ENCODE results near the gene HSD17B8. TPM values are rescaled to one million over a fixed set of nuclear protein-coding genes. Genes with fewer than 3 reads are reported as not detected.

HSD17B8 gene
- polyA plus RNA-seq, 1 of the 3 experiments (the other 2 are of a cell fraction): 37.5 TPM

DNA sequence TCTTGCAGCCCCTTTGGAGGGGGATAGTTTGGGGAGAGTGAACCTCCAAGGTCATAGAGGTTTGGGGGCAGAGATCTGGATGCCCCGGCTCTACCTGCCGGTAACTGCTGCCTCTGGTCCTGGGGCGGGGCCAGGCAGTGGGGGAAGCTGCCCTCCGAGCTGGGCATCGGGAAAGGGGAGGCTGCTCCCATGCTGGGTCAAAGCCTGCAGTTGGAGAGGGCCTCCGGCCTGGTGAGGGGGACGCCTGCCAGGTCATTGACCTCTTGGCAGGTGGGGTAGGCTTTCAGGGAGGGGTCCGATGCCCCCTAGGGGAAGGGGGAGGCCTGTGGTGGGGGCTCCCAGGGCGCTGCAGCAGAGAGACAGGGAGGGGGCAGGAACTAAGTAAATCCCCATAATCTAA, 19.3 kb upstream of the HSD17B8 start:
- Histone ChIP-seq H3K4me3 (ENCODE audit: low read depth in 2 of 2, low read length in 1 of 2) (no peak overlapping the region), H4K20me1 (ENCODE audit: insufficient read depth) (no peaks in the 10 kb centered on the region), H3K79me2 (ENCODE audit: insufficient read depth) (no peaks in the 10 kb centered on the region), H3F3A (replicated peaks; ENCODE audit: insufficient read depth) (no peaks in the 10 kb centered on the region), H3K27ac (ENCODE audit: low read depth in 2 of 2, low read length in 1 of 2) (no peak overlapping the region), H3K4me1 (ENCODE audit: control insufficient read depth in 1 of 2, insufficient read depth in 2 of 2, low read depth in 1 of 2, low read length in 1 of 2) (no peaks in the 10 kb centered on the region), H3K27me3 (ENCODE audit: insufficient read depth) (no peaks in the 10 kb centered on the region), H3K9me2 (no peaks in the 10 kb centered on the region), H3K4me2 (no peak overlapping the region), H3K9ac (no peak overlapping the region), H2AFZ (ENCODE audit: low read depth) (no peak overlapping the region), H3K9me3 (no peaks in the 10 kb centered on the region), H3K36me3 (replicated peaks in 1 of 2; ENCODE audit: control insufficient read depth in 1 of 2, insufficient read depth in 2 of 2, low read length in 1 of 2) (no peaks in the 10 kb centered on the region)
- TF ChIP-seq, protein P1, sequence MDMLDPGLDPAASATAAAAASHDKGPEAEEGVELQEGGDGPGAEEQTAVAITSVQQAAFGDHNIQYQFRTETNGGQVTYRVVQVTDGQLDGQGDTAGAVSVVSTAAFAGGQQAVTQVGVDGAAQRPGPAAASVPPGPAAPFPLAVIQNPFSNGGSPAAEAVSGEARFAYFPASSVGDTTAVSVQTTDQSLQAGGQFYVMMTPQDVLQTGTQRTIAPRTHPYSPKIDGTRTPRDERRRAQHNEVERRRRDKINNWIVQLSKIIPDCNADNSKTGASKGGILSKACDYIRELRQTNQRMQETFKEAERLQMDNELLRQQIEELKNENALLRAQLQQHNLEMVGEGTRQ (IDR thresholded peaks at IDR 0.05; ENCODE audit: borderline replicate concordance, low read depth, low read length): no peak
- TF ChIP-seq ELF1 (IDR thresholded peaks at IDR 0.05) (no peak), TAF1 (IDR thresholded peaks at IDR 0.05; ENCODE audit: borderline replicate concordance, low read depth, low read length) (no peak)
- TF ChIP-seq, protein P2, sequence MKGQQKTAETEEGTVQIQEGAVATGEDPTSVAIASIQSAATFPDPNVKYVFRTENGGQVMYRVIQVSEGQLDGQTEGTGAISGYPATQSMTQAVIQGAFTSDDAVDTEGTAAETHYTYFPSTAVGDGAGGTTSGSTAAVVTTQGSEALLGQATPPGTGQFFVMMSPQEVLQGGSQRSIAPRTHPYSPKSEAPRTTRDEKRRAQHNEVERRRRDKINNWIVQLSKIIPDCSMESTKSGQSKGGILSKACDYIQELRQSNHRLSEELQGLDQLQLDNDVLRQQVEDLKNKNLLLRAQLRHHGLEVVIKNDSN (IDR thresholded peaks at IDR 0.05; ENCODE audit: borderline replicate concordance, low read depth): no peak
- POLR2A ChIA-PET: no interaction called here
- CTCF ChIA-PET: no interaction called here
- 82% methylated on average over 5 of the region's 9 CpGs for WGBS (ENCODE audit: low lambda C conversion rate)
- no peak for DNase-seq

DNA sequence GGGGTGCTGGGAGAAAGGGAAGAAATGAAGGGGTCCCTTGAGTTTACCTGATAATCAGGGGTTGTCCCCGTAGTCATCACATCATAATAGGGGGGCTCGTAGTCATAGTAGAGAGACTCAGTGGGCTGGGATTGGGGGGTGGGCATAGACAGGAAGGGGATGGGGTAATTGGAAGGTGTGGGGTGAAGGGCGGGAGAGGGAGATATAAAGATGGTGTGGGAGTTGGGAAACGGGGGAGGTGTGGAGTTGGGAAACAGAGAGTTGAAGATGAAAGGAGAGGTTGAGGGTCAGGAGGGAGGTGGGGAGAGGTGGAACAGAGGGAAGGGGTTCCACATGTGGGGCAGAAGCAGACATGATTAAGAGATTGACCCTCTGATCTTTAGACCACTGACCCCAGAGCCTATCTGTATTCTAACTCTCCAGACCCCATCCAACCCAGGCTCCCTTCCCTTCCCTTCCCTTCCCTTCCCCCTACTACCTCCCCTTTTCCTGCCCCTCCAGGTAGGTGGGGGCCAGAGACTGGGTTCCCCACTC, 18.7 kb upstream of the HSD17B8 start:
- Histone ChIP-seq H3K27ac (ENCODE audit: low read depth in 2 of 2, low read length in 1 of 2) (no peak overlapping the region), H3K36me3 (replicated peaks in 1 of 2; ENCODE audit: control insufficient read depth in 1 of 2, insufficient read depth in 2 of 2, low read length in 1 of 2) (no peaks in the 10 kb centered on the region), H3K27me3 (ENCODE audit: insufficient read depth) (no peaks in the 10 kb centered on the region), H3K4me3 (ENCODE audit: low read depth in 2 of 2, low read length in 1 of 2) (no peak overlapping the region), H3K9ac (no peak overlapping the region), H4K20me1 (ENCODE audit: insufficient read depth) (no peaks in the 10 kb centered on the region), H3K4me1 (ENCODE audit: control insufficient read depth in 1 of 2, insufficient read depth in 2 of 2, low read depth in 1 of 2, low read length in 1 of 2) (no peaks in the 10 kb centered on the region; a peak in 1 of 4 replicates), H2AFZ (ENCODE audit: low read depth) (no peak overlapping the region), H3K79me2 (ENCODE audit: insufficient read depth) (no peaks in the 10 kb centered on the region), H3F3A (replicated peaks; ENCODE audit: insufficient read depth) (no peaks in the 10 kb centered on the region), H3K9me2 (no peaks in the 10 kb centered on the region), H3K9me3 (no peaks in the 10 kb centered on the region), H3K4me2 (no peak overlapping the region)
- TF ChIP-seq, protein P3, sequence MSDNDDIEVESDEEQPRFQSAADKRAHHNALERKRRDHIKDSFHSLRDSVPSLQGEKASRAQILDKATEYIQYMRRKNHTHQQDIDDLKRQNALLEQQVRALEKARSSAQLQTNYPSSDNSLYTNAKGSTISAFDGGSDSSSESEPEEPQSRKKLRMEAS (IDR thresholded peaks at IDR 0.05; ENCODE audit: low read depth): no peak
- TF ChIP-seq SIN3A (IDR thresholded peaks at IDR 0.05; ENCODE audit: borderline replicate concordance, low read depth, low read length): no peak
- TF ChIP-seq RFX5 (IDR thresholded peaks at IDR 0.05; ENCODE audit: low read length): no peak
- TF ChIP-seq GATA2 (CRISPR knock-in tag; IDR thresholded peaks at IDR 0.05): no peak
- TF ChIP-seq RXRA (IDR thresholded peaks at IDR 0.05; ENCODE audit: borderline replicate concordance, low read depth): no peak
- ChIA-PET POLR2A (no interaction called here), CTCF (interaction anchor here (2.0 to 2.4 kb wide), 2 partner anchors 12 to 24 kb away, joined by 10 to 14 read pairs; no protein-coding TSS in a partner anchor)
- WGBS (ENCODE audit: low lambda C conversion rate): 42% methylated on average over 4 of the region's 4 CpGs
- no peak for DNase-seq

DNA sequence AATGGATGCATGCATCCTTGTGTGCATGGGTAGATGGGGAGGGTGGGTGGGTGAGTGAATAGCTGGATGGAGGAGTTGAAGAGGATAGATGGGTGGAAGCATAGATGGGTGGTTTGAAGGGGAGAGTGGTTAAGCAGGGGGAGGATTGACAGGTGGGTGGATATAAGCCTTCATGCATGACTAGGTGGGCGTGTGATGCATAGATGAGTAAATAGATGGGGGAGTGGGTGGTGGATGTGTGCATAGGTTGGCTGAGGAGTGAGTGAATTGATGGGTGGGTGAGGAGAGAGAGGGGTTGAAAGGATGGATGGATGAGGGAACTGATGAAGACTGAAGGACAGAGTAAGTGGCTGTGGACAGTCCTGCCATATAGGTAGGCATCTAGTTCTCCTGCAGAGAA, 16.6 kb upstream of the HSD17B8 start:
- POLR2A ChIA-PET: no interaction called here
- no peaks in the 10 kb centered on the region for H3K79me2 ChIP-seq (ENCODE audit: insufficient read depth)
- H3K27ac ChIP-seq (ENCODE audit: low read depth in 2 of 2, low read length in 1 of 2): no peak overlapping the region
- no peaks in the 10 kb centered on the region for H3K36me3 ChIP-seq (replicated peaks in 1 of 2; ENCODE audit: control insufficient read depth in 1 of 2, insufficient read depth in 2 of 2, low read length in 1 of 2)
- no peaks in the 10 kb centered on the region for H3K9me2 ChIP-seq
- 67% methylated on average over 1 of the region's 1 CpG for whole genome bisulfite sequencing (ENCODE audit: low lambda C conversion rate)
- TF ChIP-seq, protein P2 (IDR thresholded peaks at IDR 0.05; ENCODE audit: borderline replicate concordance, low read depth): no peak
- TF ChIP-seq, protein P3 (IDR thresholded peaks at IDR 0.05; ENCODE audit: low read depth): no peak
- TF ChIP-seq GATA2 (CRISPR knock-in tag; IDR thresholded peaks at IDR 0.05): no peak
- no peak for TF ChIP-seq YY1 (IDR thresholded peaks at IDR 0.05; ENCODE audit: low read depth)
- H3K4me2 ChIP-seq: no peak overlapping the region
- H3K4me3 ChIP-seq (ENCODE audit: low read depth in 2 of 2, low read length in 1 of 2): no peak overlapping the region
- H4K20me1 ChIP-seq (ENCODE audit: insufficient read depth): no peaks in the 10 kb centered on the region
- H3K9me3 ChIP-seq: no peaks in the 10 kb centered on the region
- no peak for DNase-seq
- H2AFZ ChIP-seq (ENCODE audit: low read depth): no peak overlapping the region
- H3K9ac ChIP-seq: no peak overlapping the region
- H3K4me1 ChIP-seq (ENCODE audit: control insufficient read depth in 1 of 2, insufficient read depth in 2 of 2, low read depth in 1 of 2, low read length in 1 of 2): peaks cover 0 to 18% of the 10 kb centered on the region in 2 experiments; a peak in 1 of 4 replicates
- CTCF ChIA-PET: interaction anchor here (2.0 to 2.4 kb wide), 2 partner anchors 10 to 26 kb away, joined by 10 to 14 read pairs; no protein-coding TSS in a partner anchor
- no peaks in the 10 kb centered on the region for H3K27me3 ChIP-seq (ENCODE audit: insufficient read depth)
- H3F3A ChIP-seq (replicated peaks; ENCODE audit: insufficient read depth): no peaks in the 10 kb centered on the region

All from SK-N-SH (cell line).